Activated CD8-positive, alpha-beta memory T cell treated with anti-CD3 and anti-CD28 coated beads, Interleukin-2, amount 10 ng/mL, durations not matched to agents 7 days and 5 days (primary cell): Measurements from ENCODE around the gene SSBP3. TPM values are rescaled to one million over a fixed set of nuclear protein-coding genes. Genes with fewer than 3 reads are reported as not detected.

Experiments used
- ATAC-seq: fragments of 150-1000 bp; cut with Tn5 transposase; one replicate; pipeline ENCODE4 v1.10.0; 2021; ENCODE audit warnings: moderate library complexity
- CTCF ChIA-PET: fragments of 350-600 bp; sonication (Branson Sonifier 250); formaldehyde crosslinking; loops from one replicate; lab custom pipeline; 2021; ENCODE audit warnings: antibody characterized with exemption; lab: Charles Lee
- DNase-seq: peaks from one replicate; pipeline ENCODE4 v3.0.0-alpha.2; 2020
- H3K27ac Mint-ChIP-seq: one replicate; pipeline ENCODE4 v1.8.0; 2021; ENCODE audit warnings: mild to moderate bottlenecking, mixed read lengths
- H3K27me3 Mint-ChIP-seq: one replicate; pipeline ENCODE4 v1.8.0; 2021; ENCODE audit warnings: mixed read lengths
- H3K36me3 Mint-ChIP-seq: one replicate; pipeline ENCODE4 v1.8.0; 2021; ENCODE audit warnings: mild to moderate bottlenecking, mixed read lengths
- H3K4me1 Mint-ChIP-seq: one replicate; pipeline ENCODE4 v1.8.0; 2021; ENCODE audit warnings: mixed read lengths
- H3K4me3 Mint-ChIP-seq: one replicate; pipeline ENCODE4 v1.8.0; 2021; ENCODE audit warnings: mild to moderate bottlenecking, moderate library complexity, mixed read lengths
- H3K9me3 Mint-ChIP-seq: one replicate; pipeline ENCODE4 v1.8.0; 2022; ENCODE audit warnings: low read depth, mixed read lengths
- total RNA-seq, 2 experiments: library from RNA; stranded (reverse); gene quantifications; one replicate each; pipeline ENCODE4 v1.2.3, GENCODE V29; 2021

Gene SSBP3
- total RNA-seq, 2 experiments from 2014 or later = 88.7 to 116 TPM

DNA sequence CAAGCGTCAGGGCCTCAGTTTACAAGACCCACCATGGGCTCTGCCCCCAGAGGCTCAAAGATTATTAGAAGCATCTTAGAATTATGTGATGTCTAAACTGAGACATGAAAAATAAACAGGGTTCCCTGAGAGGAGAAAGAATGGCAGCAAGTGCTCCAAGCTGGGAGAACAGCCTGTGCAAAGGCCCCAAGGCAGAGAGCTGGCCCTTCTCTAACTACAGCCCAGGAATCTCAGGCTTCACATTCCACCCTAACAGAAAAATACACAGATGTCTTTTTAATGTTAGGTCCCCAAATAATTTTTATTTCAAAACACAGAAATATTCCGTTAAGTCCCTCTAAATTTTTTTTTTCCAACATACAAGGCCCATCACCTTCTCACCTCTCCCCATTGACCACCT is 21.7 kb downstream of the SSBP3 start:
- CTCF ChIA-PET = interaction anchor here (1.2 kb wide), 1 partner anchor 14 kb away, joined by 3 read pairs; no protein-coding TSS in a partner anchor
- peaks cover 29% of the 10 kb centered on the region for H3K4me1 Mint-ChIP-seq
- no peak for ATAC-seq

DNA sequence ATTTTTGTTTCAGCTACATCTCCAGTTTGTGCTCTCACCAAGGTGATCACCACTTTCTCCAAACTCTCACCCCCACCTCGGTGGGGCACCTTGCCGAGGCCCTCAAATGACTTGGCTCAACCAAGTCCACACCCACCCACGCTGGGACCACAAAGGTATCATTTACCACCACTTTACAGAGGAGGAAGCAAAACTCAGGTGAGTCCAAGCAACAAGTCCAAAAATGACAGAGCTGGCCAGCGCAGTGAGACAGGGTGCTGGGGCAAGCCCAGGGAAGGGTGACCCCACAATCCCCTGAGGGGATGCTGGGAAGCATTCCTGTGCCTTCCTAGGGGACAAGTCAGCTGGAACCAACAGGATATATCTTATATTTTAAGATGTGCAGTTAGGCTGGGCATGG is 24.7 kb downstream of the SSBP3 start:
- CTCF ChIA-PET = no interaction called here
- no peak overlapping the region for H3K4me3 Mint-ChIP-seq
- ATAC-seq (no peak), DNase-seq (no peak)
- H3K27ac Mint-ChIP-seq = no peak overlapping the region
- H3K27me3 Mint-ChIP-seq = no peaks in the 10 kb centered on the region
- no peaks in the 10 kb centered on the region for H3K9me3 Mint-ChIP-seq
- peaks cover 16% of the 10 kb centered on the region for H3K36me3 Mint-ChIP-seq
- H3K4me1 Mint-ChIP-seq = peaks cover 56% of the 10 kb centered on the region

More for the DNA sequence above, 21.7 kb downstream of the SSBP3 start:
- peaks cover 26% of the 10 kb centered on the region for H3K36me3 Mint-ChIP-seq
- no peak overlapping the region for H3K27ac Mint-ChIP-seq
- H3K27me3 Mint-ChIP-seq = no peaks in the 10 kb centered on the region
- no peak overlapping the region for H3K4me3 Mint-ChIP-seq
- no peak for DNase-seq
- H3K9me3 Mint-ChIP-seq = no peaks in the 10 kb centered on the region

- CTCF ChIA-PET = no interaction called here
- peaks cover 14% of the 10 kb centered on the region for H3K36me3 Mint-ChIP-seq
- peak overlapping the region; percentile 36 for H3K27ac Mint-ChIP-seq
- ATAC-seq = no peak
- DNase-seq = peak; percentile 48
- no peak overlapping the region for H3K4me3 Mint-ChIP-seq
- H3K27me3 Mint-ChIP-seq = no peaks in the 10 kb centered on the region
- no peaks in the 10 kb centered on the region for H3K9me3 Mint-ChIP-seq
- peaks cover 60% of the 10 kb centered on the region for H3K4me1 Mint-ChIP-seq
Observed at GRCh38 chr1:54380290-54380882, 25.8 kb downstream of the SSBP3 start.

DNA sequence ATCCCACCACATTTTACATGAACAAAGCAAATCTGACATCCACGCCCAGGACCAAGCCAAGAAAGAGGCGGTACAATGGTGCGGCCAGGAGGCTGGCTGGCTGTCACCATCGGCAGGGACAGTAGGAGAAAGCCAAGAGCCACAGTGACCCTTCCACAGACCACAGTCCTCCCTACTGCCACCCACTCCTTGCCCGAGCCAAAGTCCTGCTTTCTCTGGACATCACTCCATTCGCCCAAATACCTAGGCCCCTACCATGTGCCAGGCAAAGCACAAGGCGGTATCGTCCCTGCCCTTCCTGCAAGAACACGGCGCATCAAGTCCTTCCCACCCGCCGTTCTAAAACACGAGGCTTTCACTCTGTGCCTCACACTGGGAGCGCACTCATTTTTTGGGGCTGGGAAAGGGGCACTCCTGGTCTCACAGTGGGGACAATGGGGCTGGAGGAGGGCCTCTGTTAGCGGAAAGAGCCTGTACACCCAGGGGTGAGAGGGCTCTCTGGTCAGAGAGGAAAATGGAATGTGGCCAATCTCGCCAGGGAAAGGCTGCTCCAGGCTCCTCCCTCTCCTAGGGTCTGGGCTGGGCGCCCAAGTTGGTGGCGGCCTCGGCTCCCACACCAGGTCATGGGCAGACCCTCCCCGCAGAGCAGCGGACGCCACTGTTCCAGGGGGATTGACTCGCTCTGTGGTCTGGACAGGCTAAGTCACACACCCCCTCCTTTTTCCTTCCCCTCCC is 26.5 kb downstream of the SSBP3 start:
- H3K27ac Mint-ChIP-seq = no peak overlapping the region
- no peaks in the 10 kb centered on the region for H3K27me3 Mint-ChIP-seq
- no peaks in the 10 kb centered on the region for H3K9me3 Mint-ChIP-seq
- peaks cover 61% of the 10 kb centered on the region for H3K4me1 Mint-ChIP-seq
- peaks cover 11% of the 10 kb centered on the region for H3K36me3 Mint-ChIP-seq
- ATAC-seq (no peak), DNase-seq (no peak)
- CTCF ChIA-PET = no interaction called here
- H3K4me3 Mint-ChIP-seq = no peak overlapping the region

DNA sequence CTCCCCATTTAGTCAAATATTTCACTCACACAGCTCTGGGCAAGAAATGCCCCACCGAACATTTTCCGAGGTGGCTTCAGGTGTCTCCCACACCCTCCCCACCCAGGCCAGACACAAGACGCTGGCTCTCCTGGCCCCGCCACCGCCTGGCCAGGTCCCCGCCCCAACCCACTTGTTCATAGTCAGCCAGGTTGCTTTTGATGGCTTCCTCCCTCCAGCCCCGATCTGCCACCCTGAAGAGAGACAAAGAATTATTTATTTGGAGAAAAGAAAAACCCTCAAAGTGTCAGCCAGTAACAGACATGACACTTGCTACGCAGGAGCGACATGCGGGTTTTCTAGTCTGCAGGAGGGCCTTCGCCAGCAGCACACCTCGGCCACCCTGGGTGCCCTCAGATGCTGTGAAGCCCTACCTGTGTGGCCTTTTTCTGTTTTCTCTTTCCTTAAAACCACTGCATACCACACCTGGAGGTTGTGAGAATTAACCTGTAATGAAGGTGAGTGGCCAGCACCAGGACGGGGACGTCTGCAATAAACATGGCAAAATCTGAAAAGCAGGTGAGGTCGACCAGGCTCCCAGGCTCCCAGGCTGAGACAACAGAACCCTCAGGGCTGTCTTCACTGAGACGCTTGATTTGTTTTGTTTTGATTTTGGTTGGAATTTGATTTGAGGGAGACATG is 27.2 kb downstream of the SSBP3 start:
- Mint-ChIP-seq H3K4me3 (no peak overlapping the region), H3K27me3 (no peaks in the 10 kb centered on the region), H3K4me1 (peaks cover 61% of the 10 kb centered on the region), H3K9me3 (no peaks in the 10 kb centered on the region), H3K27ac (no peak overlapping the region), H3K36me3 (peaks cover 9% of the 10 kb centered on the region)
- CTCF ChIA-PET = no interaction called here
- ATAC-seq (no peak), DNase-seq (no peak)

DNA sequence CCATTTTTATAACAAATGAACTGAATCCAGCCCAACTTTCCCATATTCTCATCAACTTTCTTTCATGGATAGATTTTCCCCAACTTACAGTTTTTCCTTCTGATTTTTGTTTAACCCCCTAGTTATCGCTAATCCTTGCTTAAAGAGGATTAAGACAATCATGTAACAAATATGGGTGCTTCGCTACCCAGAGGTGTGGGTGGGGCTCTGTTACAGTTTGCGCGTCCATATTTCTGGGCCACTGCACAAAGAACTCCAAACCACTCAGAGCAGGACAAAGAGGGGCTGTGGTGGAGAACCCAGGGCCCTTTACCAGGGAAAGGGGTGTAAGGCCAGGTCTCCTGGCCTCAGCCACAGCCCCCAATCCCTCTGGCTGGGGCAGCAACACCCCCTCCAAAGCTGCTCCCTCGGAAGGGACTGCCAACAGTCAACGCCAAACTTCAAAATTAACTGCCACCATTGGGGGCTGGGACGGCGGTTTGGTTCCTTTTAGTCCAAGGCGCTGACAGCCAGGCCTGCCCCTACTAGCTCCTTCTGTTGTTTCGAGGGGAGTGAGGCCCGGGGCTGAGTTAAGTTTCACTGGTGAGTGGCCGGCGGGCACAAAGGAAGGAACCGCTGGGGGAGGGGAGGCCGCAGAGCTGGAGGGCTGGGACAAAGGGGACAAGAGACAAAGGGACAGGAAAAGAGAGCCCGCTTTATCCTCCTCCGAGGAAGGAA is 27.9 kb downstream of the SSBP3 start:
- Mint-ChIP-seq H3K36me3 (peaks cover 9% of the 10 kb centered on the region), H3K27ac (no peak overlapping the region), H3K4me1 (peaks cover 65% of the 10 kb centered on the region), H3K27me3 (no peaks in the 10 kb centered on the region), H3K4me3 (no peak overlapping the region), H3K9me3 (no peaks in the 10 kb centered on the region)
- ATAC-seq (no peak), DNase-seq (no peak)
- CTCF ChIA-PET = no interaction called here

- Mint-ChIP-seq H3K27me3 (no peaks in the 10 kb centered on the region), H3K36me3 (peaks cover 9% of the 10 kb centered on the region), H3K9me3 (no peaks in the 10 kb centered on the region), H3K27ac (no peak overlapping the region), H3K4me1 (peaks cover 67% of the 10 kb centered on the region), H3K4me3 (no peak overlapping the region)
- ATAC-seq = no peak
- CTCF ChIA-PET = interaction anchor here (0.6 to 1.0 kb wide), 2 partner anchors 112 to 195 kb away, joined by 3 read pairs; no protein-coding TSS in a partner anchor
- DNase-seq = no peak
Observed at GRCh38 chr1:54377040-54377691, 29.0 kb downstream of the SSBP3 start.

GRCh38 chr1:54376430-54377039 is 29.7 kb downstream of the SSBP3 start:
- peak; percentile 47 for DNase-seq
- Mint-ChIP-seq H3K36me3 (peaks cover 8% of the 10 kb centered on the region), H3K4me1 (peaks cover 63% of the 10 kb centered on the region), H3K27me3 (no peaks in the 10 kb centered on the region), H3K9me3 (no peaks in the 10 kb centered on the region), H3K4me3 (no peak overlapping the region), H3K27ac (peak overlapping the region; percentile 45)
- ATAC-seq = peak; percentile 56
- CTCF ChIA-PET = interaction anchor here (0.6 to 1.0 kb wide), 2 partner anchors 112 to 194 kb away, joined by 3 read pairs; no protein-coding TSS in a partner anchor

- no peaks in the 10 kb centered on the region for H3K27me3 Mint-ChIP-seq
- no peak for DNase-seq
- no peak for ATAC-seq
- CTCF ChIA-PET = no interaction called here
- H3K4me3 Mint-ChIP-seq = no peak overlapping the region
- peaks cover 7% of the 10 kb centered on the region for H3K36me3 Mint-ChIP-seq
- no peak overlapping the region for H3K27ac Mint-ChIP-seq
- no peaks in the 10 kb centered on the region for H3K9me3 Mint-ChIP-seq
- peaks cover 57% of the 10 kb centered on the region for H3K4me1 Mint-ChIP-seq
Observed at GRCh38 chr1:54375712-54376429, 30.3 kb downstream of the SSBP3 start.

GRCh38 chr1:54375298-54375697 is 30.9 kb downstream of the SSBP3 start:
- Mint-ChIP-seq H3K36me3 (peaks cover 3% of the 10 kb centered on the region), H3K27me3 (no peaks in the 10 kb centered on the region), H3K9me3 (no peaks in the 10 kb centered on the region), H3K4me3 (no peak overlapping the region), H3K27ac (no peak overlapping the region), H3K4me1 (peaks cover 52% of the 10 kb centered on the region)
- ATAC-seq (no peak), DNase-seq (no peak)
- CTCF ChIA-PET = no interaction called here

- Mint-ChIP-seq H3K9me3 (no peaks in the 10 kb centered on the region), H3K4me1 (peaks cover 47% of the 10 kb centered on the region), H3K36me3 (peaks cover 5% of the 10 kb centered on the region), H3K4me3 (no peak overlapping the region), H3K27me3 (no peaks in the 10 kb centered on the region), H3K27ac (no peak overlapping the region)
- ATAC-seq = no peak
- no peak for DNase-seq
- CTCF ChIA-PET = no interaction called here
Observed at GRCh38 chr1:54374766-54375165, 31.4 kb downstream of the SSBP3 start.

- peaks cover 7% of the 10 kb centered on the region for H3K36me3 Mint-ChIP-seq
- H3K27ac Mint-ChIP-seq = no peak overlapping the region
- H3K27me3 Mint-ChIP-seq = no peaks in the 10 kb centered on the region
- H3K4me1 Mint-ChIP-seq = peaks cover 32% of the 10 kb centered on the region
- CTCF ChIA-PET = no interaction called here
- no peaks in the 10 kb centered on the region for H3K9me3 Mint-ChIP-seq
- H3K4me3 Mint-ChIP-seq = no peak overlapping the region
- ATAC-seq (no peak), DNase-seq (no peak)
Observed at GRCh38 chr1:54372978-54373377, 33.2 kb downstream of the SSBP3 start.
